ENCODE measurements around the gene GP1BB. TPM values are rescaled to one million over a fixed set of nuclear protein-coding genes. Genes with fewer than 3 reads are reported as not detected.

Gene GP1BB
- total and polyA plus RNA-seq, 2 of the 4 experiments (the other 2 are of a cell fraction), result 0.18 to 1.5 TPM

- peak overlapping the region; percentile 37 for H3K4me3 ChIP-seq (ENCODE audit: insufficient read depth, low read depth, low read length)
- H3K27ac ChIP-seq (ENCODE audit: insufficient read depth, low read length), result no peak overlapping the region
- ATAC-seq (ENCODE audit: low read depth) (peak; percentile 97), DNase-seq (peak; percentile 67)
- no peak overlapping the region; the same call in 2 of the 3 replicates for H2BK15ac ChIP-seq (ENCODE audit: low read depth, low read length)
- H3K23ac ChIP-seq (ENCODE audit: low read depth, low read length), result no peak overlapping the region
- peak overlapping the region; percentile 92 for H2AK9ac ChIP-seq (replicated peaks; ENCODE audit: low read depth, low read length, poor library complexity)
- POLR2A ChIA-PET (ENCODE audit: unreplicated experiment), result interaction anchor here (0.5 kb wide), 1 partner anchor 167 kb away, joined by 4 read pairs; no protein-coding TSS in a partner anchor
- CTCF ChIA-PET, result interaction anchor here (0.5 to 2.0 kb wide), 24 partner anchors 9 to 228 kb away, joined by 3 to 27 read pairs (median 4); no protein-coding TSS in a partner anchor
- intact Hi-C loops (cut with micrococcal nuclease), result loop anchor here (1.0 to 5.0 kb wide), 3 partner anchors 121 to 281 kb away; partner anchors contain the start of genes GNB1L and RTL10
- peak overlapping the region; percentile 71 for H3K4ac ChIP-seq (ENCODE audit: low read depth, low read length)
- H3K4me1 ChIP-seq (ENCODE audit: control insufficient read depth, insufficient read depth, low read length), result no peaks in the 10 kb centered on the region; the same call in none of the 2 replicates
- no peaks in the 10 kb centered on the region for H3K9me3 ChIP-seq (ENCODE audit: control insufficient read depth, insufficient read depth, low read length)
- H3K4me2 ChIP-seq (ENCODE audit: low read depth, low read length), result peak overlapping the region; percentile 70
- WGBS, 2 experiments (ENCODE audit: extremely low coverage in 2 of 2, insufficient read length in 1 of 2), result 6% methylated on average over 16 of the region's 48 CpGs; no CpG with 5 or more reads in 1 of the 2 experiments
- peak overlapping the region; percentile 28 for H3K9ac ChIP-seq (ENCODE audit: low read depth, low read length)
- peak overlapping the region; percentile 29 to 95 for H4K8ac ChIP-seq (ENCODE audit: low read depth in 2 of 2, low read length in 2 of 2)
- H2AFZ ChIP-seq (replicated peaks; ENCODE audit: low read length, poor library complexity), result peak overlapping the region; percentile 96
- no peak overlapping the region for H3K18ac ChIP-seq (ENCODE audit: low read depth, low read length)
- no peaks in the 10 kb centered on the region for H4K20me1 ChIP-seq (ENCODE audit: insufficient read depth, low read length)
- H4K5ac ChIP-seq (ENCODE audit: low read depth, low read length), result peak overlapping the region; percentile 45
- no peaks in the 10 kb centered on the region for H3K79me1 ChIP-seq (ENCODE audit: low read depth in 1 of 2, low read length in 2 of 2)
- peak overlapping the region; percentile 47 for H2BK120ac ChIP-seq (ENCODE audit: low read depth, low read length)
- H3K9me1 ChIP-seq (ENCODE audit: insufficient read depth, low read length), result no peaks in the 10 kb centered on the region
- no TSS peak for BruUV-seq (replicated peaks)
- in situ Hi-C loops (cut with MboI; ENCODE audit: low sequenced_read_pairs), result loop anchor here (5.0 kb wide), 1 partner anchor 181 kb away; no protein-coding TSS in a partner anchor
- H3K56ac ChIP-seq (ENCODE audit: extremely low read depth, insufficient read depth, low read length), result no peak overlapping the region
- peak overlapping the region; percentile 8; the same call in 1 of the 2 replicates for H2BK20ac ChIP-seq (ENCODE audit: low read depth, low read length)
- H2AK5ac ChIP-seq (ENCODE audit: low read depth, low read length), result peak overlapping the region; percentile 6; the same call in 1 of the 2 replicates
- H3K36me3 ChIP-seq (ENCODE audit: control insufficient read depth, insufficient read depth, low read length), result no peaks in the 10 kb centered on the region
- dilution Hi-C loops (cut with HindIII; ENCODE audit: low sequenced_read_pairs, unreplicated experiment), result no loop called here
- TF ChIP-seq MAZ (IDR thresholded peaks at IDR 0.05; ENCODE audit: borderline replicate concordance, low read depth, low read length) (peak; percentile 82; the same call in 1 of the 2 replicates), CHD1 (IDR thresholded peaks at IDR 0.05; ENCODE audit: low read depth, low read length) (no peak; the same call in 1 of the 2 replicates), SMC3 (IDR thresholded peaks at IDR 0.05; ENCODE audit: low read depth, low read length) (peak; percentile 99), BHLHE40 (IDR thresholded peaks at IDR 0.05; ENCODE audit: low read depth, low read length) (no peak), RAD21 (IDR thresholded peaks at IDR 0.05; ENCODE audit: low read length) (peak; percentile 98), NFE2L2 (IDR thresholded peaks at IDR 0.05; ENCODE audit: low read depth, low read length) (no peak), MXI1 (IDR thresholded peaks at IDR 0.05; ENCODE audit: borderline replicate concordance, low read depth, low read length) (no peak)
- TF ChIP-seq, protein P1, sequence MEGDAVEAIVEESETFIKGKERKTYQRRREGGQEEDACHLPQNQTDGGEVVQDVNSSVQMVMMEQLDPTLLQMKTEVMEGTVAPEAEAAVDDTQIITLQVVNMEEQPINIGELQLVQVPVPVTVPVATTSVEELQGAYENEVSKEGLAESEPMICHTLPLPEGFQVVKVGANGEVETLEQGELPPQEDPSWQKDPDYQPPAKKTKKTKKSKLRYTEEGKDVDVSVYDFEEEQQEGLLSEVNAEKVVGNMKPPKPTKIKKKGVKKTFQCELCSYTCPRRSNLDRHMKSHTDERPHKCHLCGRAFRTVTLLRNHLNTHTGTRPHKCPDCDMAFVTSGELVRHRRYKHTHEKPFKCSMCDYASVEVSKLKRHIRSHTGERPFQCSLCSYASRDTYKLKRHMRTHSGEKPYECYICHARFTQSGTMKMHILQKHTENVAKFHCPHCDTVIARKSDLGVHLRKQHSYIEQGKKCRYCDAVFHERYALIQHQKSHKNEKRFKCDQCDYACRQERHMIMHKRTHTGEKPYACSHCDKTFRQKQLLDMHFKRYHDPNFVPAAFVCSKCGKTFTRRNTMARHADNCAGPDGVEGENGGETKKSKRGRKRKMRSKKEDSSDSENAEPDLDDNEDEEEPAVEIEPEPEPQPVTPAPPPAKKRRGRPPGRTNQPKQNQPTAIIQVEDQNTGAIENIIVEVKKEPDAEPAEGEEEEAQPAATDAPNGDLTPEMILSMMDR (conservative IDR thresholded peaks at IDR 0.05; ENCODE audit: low read depth, low read length), result peak; percentile 97
- TF ChIP-seq, protein P2, sequence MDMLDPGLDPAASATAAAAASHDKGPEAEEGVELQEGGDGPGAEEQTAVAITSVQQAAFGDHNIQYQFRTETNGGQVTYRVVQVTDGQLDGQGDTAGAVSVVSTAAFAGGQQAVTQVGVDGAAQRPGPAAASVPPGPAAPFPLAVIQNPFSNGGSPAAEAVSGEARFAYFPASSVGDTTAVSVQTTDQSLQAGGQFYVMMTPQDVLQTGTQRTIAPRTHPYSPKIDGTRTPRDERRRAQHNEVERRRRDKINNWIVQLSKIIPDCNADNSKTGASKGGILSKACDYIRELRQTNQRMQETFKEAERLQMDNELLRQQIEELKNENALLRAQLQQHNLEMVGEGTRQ (IDR thresholded peaks at IDR 0.05; ENCODE audit: low read depth, low read length), result no peak
- TF ChIP-seq, protein P3, sequence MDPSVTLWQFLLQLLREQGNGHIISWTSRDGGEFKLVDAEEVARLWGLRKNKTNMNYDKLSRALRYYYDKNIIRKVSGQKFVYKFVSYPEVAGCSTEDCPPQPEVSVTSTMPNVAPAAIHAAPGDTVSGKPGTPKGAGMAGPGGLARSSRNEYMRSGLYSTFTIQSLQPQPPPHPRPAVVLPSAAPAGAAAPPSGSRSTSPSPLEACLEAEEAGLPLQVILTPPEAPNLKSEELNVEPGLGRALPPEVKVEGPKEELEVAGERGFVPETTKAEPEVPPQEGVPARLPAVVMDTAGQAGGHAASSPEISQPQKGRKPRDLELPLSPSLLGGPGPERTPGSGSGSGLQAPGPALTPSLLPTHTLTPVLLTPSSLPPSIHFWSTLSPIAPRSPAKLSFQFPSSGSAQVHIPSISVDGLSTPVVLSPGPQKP (IDR thresholded peaks at IDR 0.05; ENCODE audit: borderline replicate concordance, low read depth, low read length), result no peak
- no peak overlapping the region for H2BK5ac ChIP-seq (ENCODE audit: low read depth, low read length, poor library complexity, severe bottlenecking)
- peak overlapping the region; percentile 43 for H3K14ac ChIP-seq (replicated peaks; ENCODE audit: low read depth, low read length)
- H3K27me3 ChIP-seq (ENCODE audit: control insufficient read depth, insufficient read depth, low read length), result peaks cover 12% of the 10 kb centered on the region; the same call in 1 of the 2 replicates
- H4K91ac ChIP-seq (ENCODE audit: insufficient read depth, low read depth, low read length), result peak overlapping the region; percentile 72
These were observed 7.5 kb downstream of the GP1BB start for GRCh38 chr22:19730655-19731360.

Data from IMR-90 (cell line).